ENCODE results near the gene EXD3. TPM values are rescaled to one million over a fixed set of nuclear protein-coding genes. Genes with fewer than 3 reads are reported as not detected.
A peak's percentile ranks its signal among the peaks of the same experiment; 100 is the strongest.
"Not testable (repeated sequence)": the region's sequence is repeated elsewhere in the genome, so short reads cannot be mapped to it uniquely, and the experiment has no call there.

EXD3 gene, protein sequence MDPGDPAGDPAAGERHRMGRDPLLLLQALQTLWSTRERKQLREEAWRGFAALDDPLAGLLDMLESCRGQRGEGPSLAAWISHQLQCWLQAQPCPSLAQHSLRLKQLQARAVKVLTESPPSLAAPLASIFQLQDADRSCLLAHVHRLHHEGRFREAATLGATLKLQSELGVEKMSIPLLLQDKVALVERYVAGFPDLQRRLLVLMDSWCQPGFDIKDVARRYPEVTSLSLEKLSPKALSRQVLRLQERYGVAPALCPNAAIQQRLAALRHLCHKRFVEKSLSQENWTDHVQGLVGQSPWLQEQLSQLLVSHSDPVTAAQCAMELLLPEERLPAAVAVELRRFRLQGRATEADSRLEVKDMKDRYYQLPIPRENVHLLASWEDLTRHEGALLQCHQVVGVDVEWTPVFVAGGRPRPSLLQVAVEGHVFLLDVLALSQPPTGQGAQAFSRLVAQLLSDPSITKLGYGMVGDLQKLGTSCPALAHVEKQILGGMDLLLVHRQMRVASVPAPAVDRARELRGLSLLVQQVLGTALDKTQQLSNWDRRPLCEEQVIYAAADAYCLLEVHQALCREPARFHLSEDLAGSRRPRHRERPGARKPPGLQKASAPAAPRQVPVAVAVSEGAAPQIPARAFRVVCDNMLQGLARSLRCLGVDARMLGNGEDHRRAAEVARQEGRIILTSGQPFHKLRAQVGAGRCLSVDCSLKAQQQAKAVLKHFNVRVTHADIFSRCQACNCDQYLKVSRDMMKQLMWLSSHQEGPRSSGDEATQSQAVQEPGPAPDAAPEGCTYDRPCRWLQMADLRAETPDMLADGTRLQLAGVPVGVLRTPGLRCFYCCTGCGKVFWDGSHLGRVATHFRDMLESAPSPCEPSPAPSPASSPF
- 0.24 and 1.3 TPM in 2 replicates for total RNA-seq (2014; rRNA removed; shearing (Covaris generic))

DNA sequence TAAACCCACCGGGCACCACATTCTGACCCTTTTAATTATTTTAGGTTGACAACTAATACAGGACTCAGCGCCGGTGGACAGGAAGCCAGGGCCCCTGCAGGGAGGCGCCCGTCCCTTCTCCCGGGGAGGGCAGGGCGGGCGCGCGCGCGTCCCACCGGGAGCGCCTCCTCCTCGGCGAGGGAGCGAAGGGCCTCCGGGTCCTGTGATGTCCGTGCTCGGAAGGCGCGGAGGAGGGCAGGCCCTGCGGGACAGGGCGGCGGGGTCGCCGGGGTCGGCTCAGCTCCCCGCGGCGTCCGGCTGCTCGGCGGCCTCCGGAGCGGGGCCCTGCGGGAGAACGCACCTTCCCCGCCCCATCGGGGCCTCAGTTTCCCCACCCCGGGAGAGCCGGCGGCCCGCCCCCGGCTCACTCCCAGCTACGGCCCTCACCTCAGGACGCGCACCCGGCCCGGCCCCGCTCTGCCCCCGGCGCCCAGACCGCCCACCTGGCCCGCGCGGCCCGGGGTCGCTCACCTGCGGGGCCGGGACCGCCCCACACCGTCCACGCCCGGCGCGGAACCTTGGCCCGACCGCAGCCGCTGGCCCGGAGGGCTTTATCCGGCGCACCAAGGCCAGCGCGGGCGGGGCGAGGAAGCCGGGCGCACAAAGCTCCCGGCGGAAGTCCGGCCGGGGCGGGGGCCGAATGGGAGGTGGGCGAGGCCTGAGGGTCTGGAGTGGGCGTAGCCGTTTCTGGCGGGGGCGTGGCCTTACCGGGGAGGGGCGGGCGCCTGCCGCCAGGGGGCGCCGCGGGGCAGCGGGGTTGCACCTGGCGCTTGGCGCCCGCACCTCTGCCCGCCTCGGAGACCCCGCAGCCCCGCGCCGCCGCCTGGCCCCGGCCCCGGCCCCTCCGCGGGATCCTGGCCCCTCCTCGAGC is at the start of gene EXD3, which contains the start of gene NOXA1:
Gene EXD3 (minus strand): TSS at position 559 of the 910 bp plus-strand sequence. CDS start 27,805 bp downstream, outside the sequence.
Gene NOXA1 (plus strand): TSS at position 790 of the 910 bp plus-strand sequence. CDS start 137 bp downstream, outside the sequence.
- peak; percentile 78 for DNase-seq (ENCODE audit: low read depth)

DNA sequence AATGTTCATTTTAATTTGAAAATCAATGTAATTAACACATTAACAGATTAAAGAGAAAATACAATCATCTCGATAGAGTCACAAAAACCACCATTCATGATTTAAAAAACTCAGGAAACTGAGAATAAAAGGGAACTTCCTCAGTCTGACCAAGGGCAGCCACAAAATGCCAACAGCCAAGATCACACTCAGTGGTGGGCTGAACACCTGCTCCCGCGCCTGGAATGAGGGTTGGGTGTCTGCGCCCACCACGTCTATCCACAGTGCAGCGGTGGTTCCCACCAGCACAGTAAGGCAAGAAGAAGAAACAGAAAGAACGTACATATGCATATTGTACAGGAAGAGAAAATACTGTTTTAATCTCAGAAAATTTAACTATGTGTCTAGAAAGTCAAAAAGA is 47.8 kb upstream of the EXD3 start:
- DNase-seq (ENCODE audit: low read depth): no peak

DNA sequence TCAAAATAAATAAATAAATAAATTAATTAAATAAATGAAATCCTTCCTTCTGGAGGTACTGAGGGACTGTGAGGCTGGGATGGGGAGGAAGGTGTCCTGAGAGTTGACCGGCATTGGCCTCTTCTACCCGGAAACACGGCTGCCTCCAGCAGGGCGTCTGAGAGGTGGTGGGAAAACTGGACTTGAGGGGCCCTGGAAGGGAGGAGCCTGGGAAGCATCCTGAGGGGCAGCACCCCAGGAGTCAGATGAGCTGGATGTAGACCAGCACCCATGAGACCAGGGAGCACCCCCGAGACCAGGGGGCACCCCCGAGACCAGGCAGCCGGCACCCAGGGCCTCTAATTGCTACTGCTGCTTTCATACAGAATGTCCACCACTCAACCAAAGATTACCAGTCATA is 44.9 kb upstream of the EXD3 start:
- DNase-seq (ENCODE audit: low read depth): no peak

DNA sequence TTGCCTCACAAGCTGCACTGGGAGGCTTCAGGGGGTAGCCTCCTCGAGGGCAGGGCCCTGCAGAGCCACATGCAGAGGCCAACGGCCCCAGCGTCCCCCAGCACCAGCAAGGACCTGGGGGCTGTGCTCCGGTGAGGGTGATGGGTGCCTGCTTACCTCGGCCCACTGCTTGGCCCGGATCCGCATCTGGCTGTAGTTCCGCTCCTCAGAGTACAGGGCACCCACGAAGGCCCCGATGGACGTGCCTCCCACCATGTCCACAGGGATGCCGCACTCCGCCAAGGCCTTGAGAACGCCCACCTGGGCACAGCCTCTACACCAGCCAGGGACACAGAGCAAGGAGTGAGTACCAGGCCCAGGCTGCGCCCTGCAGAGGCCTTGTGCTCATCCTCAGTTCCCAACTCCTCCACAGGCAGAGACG is 44.2 kb upstream of the EXD3 start:
- DNase-seq (ENCODE audit: low read depth): no peak

DNA sequence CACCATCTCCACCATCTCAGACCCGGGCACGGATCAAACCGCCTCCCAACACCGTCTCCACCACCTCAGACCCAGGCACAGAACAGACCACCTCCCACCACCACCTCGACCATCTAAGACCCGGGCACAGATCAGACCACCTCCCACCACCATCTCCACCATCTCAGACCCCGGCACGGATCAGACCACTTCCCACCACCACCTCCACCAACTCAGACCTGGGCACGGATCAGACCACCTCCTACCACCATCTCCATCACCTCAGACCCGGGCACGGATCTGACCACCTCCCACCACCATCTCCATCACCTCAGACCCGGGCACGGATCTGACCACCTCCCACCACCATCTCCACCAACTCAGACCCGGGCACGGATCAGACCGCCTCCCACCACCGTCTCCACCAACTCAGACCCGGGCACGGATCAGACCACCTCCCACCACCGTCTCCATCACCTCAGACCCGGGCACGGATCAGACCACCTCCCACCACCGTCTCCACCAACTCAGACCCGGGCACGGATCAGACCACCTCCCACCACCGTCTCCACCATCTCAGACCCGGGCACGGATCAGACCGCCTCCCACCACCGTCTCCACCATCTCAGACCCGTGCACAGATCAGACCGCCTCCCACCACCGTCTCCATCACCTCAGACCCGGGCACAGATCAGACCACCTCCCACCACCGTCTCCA is 43.6 kb upstream of the EXD3 start:
- not testable (repeated sequence) for DNase-seq (ENCODE audit: low read depth)

DNA sequence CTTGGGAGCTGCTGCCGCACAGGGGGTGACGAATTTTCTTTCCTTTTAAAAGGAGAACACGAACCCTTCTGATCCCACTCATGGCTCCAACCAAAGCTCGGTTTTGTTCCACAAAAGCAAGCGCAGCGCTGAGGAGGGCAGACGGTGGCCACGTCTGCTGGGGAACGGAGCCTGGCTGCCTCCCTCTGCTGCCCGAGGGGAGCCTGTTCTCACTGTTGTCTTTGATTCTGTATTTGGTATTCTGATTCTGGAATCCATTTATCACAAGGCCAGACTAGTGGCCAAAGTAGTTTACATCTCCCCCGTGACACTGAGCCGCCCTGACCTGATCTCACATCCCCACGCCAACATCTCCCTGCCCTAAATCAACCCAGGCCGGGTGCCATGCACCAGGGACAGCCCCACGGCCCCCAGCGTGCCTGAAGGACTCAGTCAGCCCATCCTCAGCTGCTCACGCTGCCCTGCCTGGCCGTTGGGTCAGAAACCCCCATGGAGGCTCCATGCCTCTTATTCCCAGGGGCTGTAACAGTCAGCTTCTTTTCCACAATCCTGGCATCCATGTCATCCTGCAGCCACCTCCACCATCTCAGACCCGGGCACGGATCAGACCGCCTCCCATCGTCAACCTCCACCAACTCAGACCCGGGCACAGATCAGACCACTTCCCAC is 42.9 kb upstream of the EXD3 start:
- no peak for DNase-seq (ENCODE audit: low read depth)

DNA sequence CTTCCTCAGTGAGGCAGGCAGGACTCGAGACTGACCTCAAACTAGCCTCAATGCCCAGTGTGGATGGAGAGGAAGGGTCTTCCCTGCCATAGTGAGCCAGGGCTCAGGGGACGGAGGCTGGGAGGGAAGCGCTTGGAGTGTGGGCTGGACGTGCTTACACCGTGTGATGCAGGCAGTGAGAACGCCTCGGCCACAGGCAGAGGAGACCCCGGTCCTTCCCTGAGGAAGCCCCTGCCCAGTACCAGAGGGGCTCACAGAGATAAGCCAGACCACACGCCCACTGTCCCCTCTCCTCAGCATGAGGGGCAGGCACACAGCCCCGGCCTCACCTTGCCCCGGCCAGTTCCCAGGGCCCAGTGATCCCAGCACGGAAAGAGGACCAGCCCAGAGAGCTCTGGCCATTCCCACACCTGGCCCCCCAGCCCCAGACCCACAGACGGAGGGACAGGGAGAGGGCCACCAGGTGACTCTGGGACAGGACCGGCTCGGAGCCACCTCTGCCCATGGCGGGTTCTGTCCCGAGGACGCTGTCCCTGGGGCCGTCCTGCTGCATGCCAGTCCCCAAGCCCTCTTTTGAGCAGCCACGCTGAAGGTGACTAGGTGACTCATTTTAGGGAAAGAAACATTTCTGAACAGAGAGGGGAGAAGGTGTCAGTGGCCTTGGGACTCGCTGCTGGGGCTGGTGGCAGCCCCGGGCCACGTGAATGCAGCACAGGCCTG is 42.2 kb upstream of the EXD3 start:
- DNase-seq (ENCODE audit: low read depth): no peak

DNA sequence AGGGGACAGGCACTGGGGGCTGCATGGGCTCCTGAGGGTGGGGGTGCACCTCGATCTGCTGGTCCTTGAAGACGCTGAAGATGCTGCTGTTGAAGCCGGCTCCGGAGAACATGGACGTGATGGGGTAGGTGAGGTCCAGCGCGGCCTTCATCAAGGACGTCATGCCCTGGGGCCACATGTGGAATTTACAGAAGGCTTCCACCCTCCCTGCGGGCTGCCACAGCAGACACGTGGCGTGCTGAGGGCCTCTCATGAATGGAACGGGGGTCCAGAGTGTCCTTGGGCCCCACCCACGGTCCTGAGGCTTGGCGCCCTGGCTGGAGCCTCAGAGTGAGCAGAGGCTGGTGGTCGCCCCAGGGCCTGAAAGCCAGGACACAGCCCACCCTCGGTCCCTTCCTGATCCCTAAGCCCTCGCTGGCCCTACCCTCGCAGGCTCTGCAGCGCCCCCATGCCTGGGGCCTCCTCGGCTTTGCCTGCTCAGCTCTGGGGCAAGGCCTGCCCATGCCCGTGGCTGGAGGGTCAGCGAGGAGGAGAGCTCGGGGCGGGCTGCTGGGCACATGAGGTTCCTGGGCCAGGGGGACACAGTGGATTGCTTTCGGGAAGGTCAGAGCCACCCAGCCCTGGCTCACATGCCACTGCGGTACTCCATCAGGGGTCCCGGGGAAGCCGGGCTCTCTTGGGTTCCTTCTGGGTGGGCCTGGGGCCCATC is 41.5 kb upstream of the EXD3 start:
- DNase-seq (ENCODE audit: low read depth): no peak

DNA sequence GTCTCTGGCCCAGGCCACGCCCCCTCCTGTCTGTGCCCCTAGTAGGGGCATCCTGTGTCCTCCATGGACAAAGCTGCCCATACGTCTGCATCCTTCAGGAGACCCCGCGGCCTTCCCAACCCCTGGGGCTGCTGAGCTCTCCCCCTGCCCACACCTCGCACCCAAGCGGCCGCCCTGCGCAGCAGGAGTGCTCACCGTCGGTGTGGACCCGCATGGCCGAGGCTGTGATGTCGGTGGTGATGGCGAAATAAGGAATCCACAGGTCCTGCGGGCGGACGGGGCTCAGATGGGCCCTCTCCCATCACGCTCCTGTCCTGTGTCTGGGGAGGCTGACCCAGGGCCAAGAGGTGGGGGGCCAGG is 40.9 kb upstream of the EXD3 start:
- no peak for DNase-seq (ENCODE audit: low read depth)

DNA sequence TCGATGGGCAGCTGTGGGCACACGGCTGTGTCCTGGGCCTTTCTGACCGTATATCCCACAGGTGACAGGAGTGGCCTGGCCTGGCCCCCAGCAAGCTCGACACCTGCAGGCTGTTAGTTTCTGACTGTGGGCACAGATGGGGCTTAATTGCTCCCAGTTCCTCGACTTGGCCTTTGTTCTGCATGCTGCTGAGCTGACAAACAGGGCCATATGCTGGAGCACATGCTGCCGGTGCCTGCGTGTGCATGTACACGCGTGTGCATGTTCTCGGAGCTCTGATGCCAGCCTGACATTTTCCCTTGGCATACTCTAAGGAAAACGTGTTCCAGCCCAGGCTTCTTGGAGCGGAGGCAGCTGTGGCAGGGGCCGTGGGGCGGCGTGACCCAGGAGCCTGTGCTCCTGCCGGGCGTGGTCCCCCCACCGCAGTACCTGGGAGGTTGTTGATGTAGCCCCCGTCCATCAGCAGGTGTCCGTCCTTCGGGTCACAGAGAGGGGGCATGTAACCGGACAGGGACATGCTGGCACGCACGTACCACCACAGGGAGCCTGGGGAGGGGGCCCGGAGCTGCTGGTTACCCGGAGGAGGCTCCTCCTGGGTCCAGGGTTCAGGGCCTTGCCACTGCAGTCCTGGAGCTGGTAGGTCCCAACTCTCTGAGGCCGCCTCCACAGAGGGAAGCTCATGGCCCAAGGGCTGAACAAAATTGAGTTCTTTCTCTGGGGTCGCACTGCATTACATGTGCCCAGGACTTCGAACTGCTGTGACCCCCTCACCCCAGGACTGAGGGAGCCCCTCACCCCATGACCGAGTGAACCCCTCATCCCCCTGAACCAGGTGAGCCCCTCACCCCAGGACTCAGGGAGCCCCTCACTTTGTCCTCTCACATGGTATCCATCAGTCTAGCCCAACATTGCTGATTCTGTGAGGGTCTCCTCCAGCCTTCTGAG is 40.3 kb upstream of the EXD3 start:
- no peak for DNase-seq (ENCODE audit: low read depth)

DNA sequence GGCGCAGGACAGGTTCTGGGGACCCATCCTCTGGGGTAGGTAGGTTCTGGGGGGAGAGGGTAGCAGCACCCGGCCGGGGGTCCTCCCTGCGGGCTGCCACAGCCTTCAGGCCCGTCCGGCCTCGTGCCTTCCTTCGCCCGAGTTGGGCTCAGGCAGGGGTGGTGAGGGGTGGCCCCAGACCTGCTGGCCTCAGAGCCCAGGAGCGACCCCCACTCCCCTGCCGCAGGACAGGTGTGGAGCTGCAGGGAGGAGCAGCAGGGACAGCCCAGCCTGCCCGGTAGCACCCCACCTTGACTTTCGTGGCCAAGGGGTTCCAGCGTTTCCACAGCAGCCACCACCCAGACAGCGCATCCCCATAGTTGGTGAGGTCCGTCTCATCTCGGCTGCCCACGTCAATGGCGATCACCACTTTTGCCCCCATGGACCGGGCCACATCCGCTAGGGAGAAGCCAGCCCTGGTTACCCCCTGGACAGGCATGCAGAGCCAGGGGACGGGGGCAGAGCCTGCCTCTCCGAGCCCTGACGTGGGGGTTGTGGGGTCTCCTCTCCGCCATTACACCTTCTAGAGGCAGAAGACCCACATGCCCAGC is 39.5 kb upstream of the EXD3 start:
- no peak for DNase-seq (ENCODE audit: low read depth)

DNA sequence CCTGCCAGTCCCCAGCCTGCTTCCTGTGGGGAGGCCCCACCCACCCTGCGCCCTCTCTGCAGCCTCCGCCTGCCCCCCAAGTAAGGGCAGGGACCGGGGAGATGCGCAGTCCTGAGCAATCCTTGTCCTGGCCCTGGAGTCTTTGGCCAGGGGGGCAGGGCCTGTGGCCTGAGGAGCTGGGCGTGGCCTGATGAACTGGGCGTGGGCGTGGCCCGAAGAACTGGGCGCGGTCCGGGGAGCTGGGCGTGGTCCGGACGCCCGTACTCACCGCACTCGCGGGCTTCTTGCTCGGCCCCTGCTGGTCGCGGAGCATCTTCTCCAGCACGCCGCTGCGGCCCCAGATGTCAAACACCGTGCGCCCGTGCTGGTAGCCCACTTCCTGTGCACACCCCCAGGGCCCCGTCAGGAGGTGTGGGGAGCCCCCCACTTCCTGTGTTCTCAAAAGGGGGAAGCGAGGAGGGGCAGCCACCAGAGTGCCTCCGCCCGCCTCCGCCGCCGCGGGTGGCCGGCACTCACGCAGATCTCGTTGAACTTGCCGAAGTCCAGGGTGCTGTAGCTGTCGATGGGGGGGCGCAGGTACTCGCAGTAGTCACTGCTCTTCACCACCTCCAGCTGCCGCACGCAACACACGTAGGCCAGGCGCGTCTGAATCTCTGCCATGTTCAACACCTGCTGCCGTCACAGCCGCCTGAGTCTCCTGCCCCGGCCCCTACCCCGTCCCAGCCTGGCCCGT is 38.9 kb upstream of the EXD3 start:
- DNase-seq (ENCODE audit: low read depth): no peak

DNA sequence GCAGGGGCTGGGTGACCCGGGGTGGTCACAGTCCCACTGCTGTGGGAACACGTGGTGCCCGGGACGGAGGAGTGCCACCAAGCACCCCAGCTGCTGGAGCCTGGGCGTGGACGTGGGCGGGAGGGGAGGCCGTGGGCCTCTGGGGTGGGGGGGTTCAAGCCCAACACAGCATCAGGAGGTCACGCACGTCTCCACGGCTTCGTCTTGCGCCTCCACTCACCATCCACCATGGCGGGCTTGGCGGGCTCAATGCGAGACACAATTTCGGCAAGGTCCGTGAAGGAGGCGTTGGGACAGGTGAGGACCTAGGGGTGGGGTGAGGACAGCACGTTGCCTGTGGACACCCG is 38.3 kb upstream of the EXD3 start:
- DNase-seq (ENCODE audit: low read depth): no peak

DNA sequence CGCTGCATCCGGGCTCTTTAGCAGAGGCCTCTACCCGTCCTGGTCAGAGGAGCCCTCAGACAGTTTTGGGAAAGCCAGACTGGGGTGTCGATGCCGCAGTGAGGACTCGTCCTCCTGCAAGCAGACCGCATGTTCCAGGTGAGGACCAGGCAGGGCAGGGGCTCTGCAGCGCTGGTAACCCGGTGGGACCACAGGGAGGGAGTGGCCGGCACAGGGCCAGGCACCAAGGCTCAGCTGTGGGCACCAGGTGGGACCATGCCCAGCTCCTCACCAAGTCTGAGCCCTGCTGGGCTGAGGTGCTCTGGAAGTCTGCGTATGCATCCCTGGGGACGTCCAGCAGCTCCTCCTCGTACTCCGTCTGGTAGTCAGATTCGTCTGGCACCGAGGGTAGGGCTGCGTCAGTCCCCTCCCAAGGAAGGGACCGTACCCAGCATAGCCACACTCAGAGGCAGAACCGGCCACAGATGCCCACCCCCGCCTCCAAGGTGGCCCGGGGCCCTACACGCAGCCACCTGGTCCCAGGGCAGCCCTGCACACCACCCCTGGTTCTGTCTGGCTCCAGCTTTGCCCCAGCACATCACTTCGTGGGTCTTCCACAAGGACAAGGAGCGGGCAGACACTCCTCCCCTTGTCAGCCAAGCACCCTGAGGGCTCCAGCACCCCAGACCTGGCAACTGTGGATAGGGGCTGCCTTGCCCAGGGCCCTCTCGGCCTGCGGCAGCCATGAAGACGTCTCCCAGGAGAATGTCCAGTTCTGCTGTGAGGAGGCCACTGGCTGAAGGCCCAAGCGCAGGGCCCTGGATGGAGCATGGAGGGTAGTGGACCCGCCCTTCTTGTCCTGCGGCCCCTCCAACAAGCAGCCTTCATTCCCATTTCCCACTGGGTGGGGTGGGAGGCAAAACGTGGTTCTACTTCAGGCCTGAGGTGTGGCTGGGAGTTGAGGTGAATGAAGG is 37.7 kb upstream of the EXD3 start:
- no peak for DNase-seq (ENCODE audit: low read depth)

DNA sequence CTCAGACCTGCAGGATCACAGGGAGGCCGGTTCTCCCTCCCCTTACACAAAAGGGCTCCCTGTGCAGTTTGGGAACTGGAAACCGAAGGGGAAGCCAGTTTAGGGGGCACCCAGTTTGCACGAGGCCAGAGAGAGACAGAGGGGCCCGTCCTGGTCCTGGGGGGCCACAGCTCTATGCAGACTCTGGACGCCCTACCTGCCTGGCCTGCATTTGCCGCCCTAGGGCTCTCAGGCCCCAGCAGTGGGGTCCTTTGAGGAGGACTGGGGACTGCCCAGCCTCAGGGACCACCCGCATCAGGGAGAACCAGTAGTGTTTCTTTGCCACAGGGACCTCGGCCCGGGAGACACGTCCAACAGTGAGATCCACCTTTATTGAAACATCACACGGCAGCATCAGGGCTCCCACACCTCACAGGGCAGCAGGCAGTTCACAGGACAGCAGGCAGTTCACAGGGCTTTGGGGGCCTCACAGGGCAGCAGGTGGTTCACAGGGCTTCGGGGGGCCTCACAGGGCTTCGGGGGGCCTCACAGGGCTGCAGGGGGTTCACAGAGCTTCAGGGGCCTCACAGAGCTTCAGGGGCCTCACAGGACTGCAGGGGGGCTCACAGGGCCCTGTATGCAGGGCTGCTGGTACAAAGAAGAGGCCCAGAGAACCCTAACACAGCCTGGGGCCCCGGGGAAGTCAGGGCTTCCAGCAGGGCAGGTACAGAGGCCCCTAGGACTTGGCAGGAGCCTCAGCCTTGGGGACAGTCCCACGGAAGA is 36.8 kb upstream of the EXD3 start:
- DNase-seq (ENCODE audit: low read depth): no peak
